Left lung (tissue), 10 donors: ENCODE measurements around the gene CLHC1. TPM values are rescaled to one million over a fixed set of nuclear protein-coding genes. Genes with fewer than 3 reads are reported as not detected.
"Not testable (repeated sequence)": the region's sequence is repeated elsewhere in the genome, so short reads cannot be mapped to it uniquely, and the experiment has no call there.

Experiments used
- ATAC-seq: fragments of 200-7000 bp; cut with Tn5 transposase; one replicate; pipeline ENCODE4 v1.9.1; 2020; ENCODE audit warnings: moderate library complexity
- DNase-seq, 4 donors: peaks; one replicate each; pipeline ENCODE4 v3.0.0-alpha.2; 2013 to 2020
- H3K27ac ChIP-seq, 2 donors: fragments of 200-600 bp; sonication (generic) in 1 of 2; one replicate each; pipeline versions ENCODE4 v1.5.0 to v1.8.0; 2020 to 2021
- H3K27me3 ChIP-seq, 2 donors: fragments of 200-600 bp; sonication (generic) in 1 of 2; one replicate each; pipeline versions ENCODE4 v1.5.0 to v1.8.0; 2020 to 2021
- H3K36me3 ChIP-seq, 2 donors: fragments of 200-600 bp; sonication (generic) in 1 of 2; one replicate each; pipeline versions ENCODE4 v1.5.0 to v1.8.0; 2020 to 2021
- H3K4me1 ChIP-seq, 2 donors: fragments of 200-600 bp; one replicate each; pipeline ENCODE4 v1.8.0; 2021
- H3K4me3 ChIP-seq, 2 donors: fragments of 200-600 bp; sonication (generic) in 1 of 2; one replicate each; pipeline versions ENCODE4 v1.5.0 to v1.8.0; 2020 to 2021; ENCODE audit warnings: mild to moderate bottlenecking in 1 of 2
- H3K9me3 ChIP-seq, 2 donors: fragments of 200-600 bp; sonication (generic) in 1 of 2; one replicate each; pipeline versions ENCODE4 v1.5.0 to v1.8.0; 2020 to 2021
- CTCF ChIP-seq, 2 donors: fragments of 200-600 bp; sonication (generic) in 1 of 2; IDR thresholded peaks; one replicate each; pipeline versions ENCODE4 v1.5.0 to v1.8.0; 2021; ENCODE audit warnings: antibody characterized with exemption in 2 of 2
- intact Hi-C, 2 donors: fragments of 100-400 bp; cut with DNase I; formaldehyde crosslinking; loops; one replicate each; pipeline versions ENCODE4 v1.11.2 to v1.14.2; 2022
- polyA plus RNA-seq, 6 donors: library from polyadenylated mRNA; unstranded; fragments of 120-200 nt; gene quantifications; one replicate each; pipeline ENCODE4 v1.2.1, GENCODE V29; 2013; ENCODE audit not compliant: insufficient read length in 6 of 6
- total RNA-seq, 2 donors: library from RNA; stranded (reverse); fragmentation: NEBNext Ultra II Directional; extraction: Animal tissue kit (Norgen Biotek cat#: 25700); gene quantifications; one replicate each; pipeline ENCODE4 v1.2.1, GENCODE V29; 2021
- donor health status: DM: no; HTN: yes; CAD: no.
- donor health status: DM: no; HTN: no; CAD: no.

Gene CLHC1
- total and polyA plus RNA-seq, 8 donors = 9.2 to 41.2 (median 28.7) TPM

GRCh38 chr2:55247025-55247424 lies 14.9 kb upstream of the CLHC1 start:
- intact Hi-C loops = no loop called here
- TF ChIP-seq CTCF (IDR thresholded peaks at IDR 0.05) = no peak
- Histone ChIP-seq H3K36me3 (peaks cover 0 to 84% of the 10 kb centered on the region in 2 donors), H3K4me1 (no peaks in the 10 kb centered on the region), H3K27me3 (no peaks in the 10 kb centered on the region), H3K9me3 (no peaks in the 10 kb centered on the region), H3K27ac (no peak overlapping the region), H3K4me3 (no peak overlapping the region)
- ATAC-seq (no peak), DNase-seq (no peak)

GRCh38 chr2:55245411-55245810 lies 13.3 kb upstream of the CLHC1 start:
- DNase-seq = no peak
- Histone ChIP-seq H3K27me3 (no peaks in the 10 kb centered on the region), H3K4me3 (no peak overlapping the region), H3K27ac (no peak overlapping the region), H3K9me3 (no peaks in the 10 kb centered on the region), H3K36me3 (peaks cover 0 to 82% of the 10 kb centered on the region in 2 donors), H3K4me1 (no peaks in the 10 kb centered on the region)
- intact Hi-C loops = no loop called here
- no peak for ATAC-seq
- no peak for TF ChIP-seq CTCF (IDR thresholded peaks at IDR 0.05)

- ATAC-seq = no peak
- H3K36me3 ChIP-seq = peaks cover 0 to 89% of the 10 kb centered on the region in 2 donors
Measured at GRCh38 chr2:55242617-55243016, 10.5 kb upstream of the CLHC1 start.

GRCh38 chr2:55241582-55241981 lies 9.5 kb upstream of the CLHC1 start:
- intact Hi-C loops, H3K9me3 ChIP-seq, H3K27me3 ChIP-seq, DNase-seq, ATAC-seq, H3K27ac ChIP-seq, H3K4me1 ChIP-seq, H3K4me3 ChIP-seq: not testable (repeated sequence)
- H3K36me3 ChIP-seq = peaks cover 0 to 90% of the 10 kb centered on the region in 2 donors

More at GRCh38 chr2:55242617-55243016, 10.5 kb upstream of the CLHC1 start:
- no peak for DNase-seq
- no peaks in the 10 kb centered on the region for H3K4me1 ChIP-seq
- H3K27ac ChIP-seq = no peak overlapping the region
- no peaks in the 10 kb centered on the region for H3K9me3 ChIP-seq
- no peak overlapping the region for H3K4me3 ChIP-seq
- intact Hi-C loops = no loop called here
- TF ChIP-seq CTCF (IDR thresholded peaks at IDR 0.05) = no peak
- H3K27me3 ChIP-seq = no peaks in the 10 kb centered on the region

GRCh38 chr2:55239656-55240222 lies 7.6 kb upstream of the CLHC1 start:
- no peak for TF ChIP-seq CTCF (IDR thresholded peaks at IDR 0.05)
- Histone ChIP-seq H3K4me3 (no peak overlapping the region), H3K36me3 (peaks cover 0 to 90% of the 10 kb centered on the region in 2 donors), H3K9me3 (no peaks in the 10 kb centered on the region), H3K4me1 (peaks cover 0 to 10% of the 10 kb centered on the region in 2 donors), H3K27me3 (no peaks in the 10 kb centered on the region), H3K27ac (no peak overlapping the region)
- DNase-seq = no peak
- intact Hi-C loops = no loop called here
- no peak for ATAC-seq

GRCh38 chr2:55236992-55237543 lies 5.0 kb upstream of the CLHC1 start:
- Histone ChIP-seq H3K9me3 (no peaks in the 10 kb centered on the region), H3K36me3 (peaks cover 0 to 76% of the 10 kb centered on the region in 2 donors), H3K27ac (no peak overlapping the region), H3K4me3 (no peak overlapping the region), H3K27me3 (no peaks in the 10 kb centered on the region), H3K4me1 (peaks cover 11 to 26% of the 10 kb centered on the region in 2 donors)
- intact Hi-C loops = no loop called here
- DNase-seq = no peak
- TF ChIP-seq CTCF (IDR thresholded peaks at IDR 0.05) = no peak
- ATAC-seq = no peak
